ENCODE results near the gene KCTD15.

KCTD15 gene, protein sequence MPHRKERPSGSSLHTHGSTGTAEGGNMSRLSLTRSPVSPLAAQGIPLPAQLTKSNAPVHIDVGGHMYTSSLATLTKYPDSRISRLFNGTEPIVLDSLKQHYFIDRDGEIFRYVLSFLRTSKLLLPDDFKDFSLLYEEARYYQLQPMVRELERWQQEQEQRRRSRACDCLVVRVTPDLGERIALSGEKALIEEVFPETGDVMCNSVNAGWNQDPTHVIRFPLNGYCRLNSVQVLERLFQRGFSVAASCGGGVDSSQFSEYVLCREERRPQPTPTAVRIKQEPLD

DNA sequence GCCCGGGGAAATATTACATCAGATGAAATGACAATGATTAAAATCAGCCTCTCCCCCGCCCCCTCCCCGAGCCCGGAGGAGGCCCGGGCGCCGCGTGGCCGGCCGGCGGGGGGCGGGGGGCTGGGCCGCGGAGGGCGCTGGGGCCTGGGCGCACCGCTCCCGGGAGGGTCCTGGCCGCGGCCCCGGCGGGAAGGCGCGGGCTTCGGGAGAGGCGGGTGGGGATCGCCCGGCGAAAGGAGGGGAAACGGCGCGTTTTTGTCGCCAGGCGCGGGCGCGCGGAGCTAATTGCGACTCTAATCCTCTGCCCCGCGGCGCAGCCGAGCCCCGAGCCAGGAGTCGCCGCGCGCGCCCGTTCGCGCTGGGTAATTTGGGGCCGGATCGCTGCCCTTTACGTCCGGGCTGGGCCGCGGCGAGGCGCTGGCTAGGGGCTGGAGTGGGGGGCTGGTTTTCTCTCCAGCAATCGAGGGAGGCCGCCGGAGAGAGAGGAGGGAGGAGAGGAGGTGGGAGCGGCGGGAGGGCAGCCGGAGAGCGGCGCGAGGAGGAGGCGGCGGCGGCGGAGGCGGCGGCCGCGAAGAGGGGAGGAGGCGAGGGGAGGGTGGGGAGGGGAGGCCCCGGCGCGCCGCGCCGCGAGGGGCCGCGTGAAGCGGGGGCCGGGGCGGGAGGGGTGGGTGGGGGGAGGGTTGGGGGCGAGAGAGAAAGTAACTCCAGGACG, at the start of gene KCTD15:
KCTD15 (plus strand) TSS at position 707 of the 712 bp plus-strand sequence. CDS start 3,585 bp downstream, outside the sequence.
- DNase-seq (ENCODE audit: low read depth in 2 of 2), result no peak

GRCh38 chr19:33747273-33747672, 49.4 kb upstream of the KCTD15 start:
- no peak for DNase-seq (ENCODE audit: low read depth in 2 of 2)

- no peak for DNase-seq (ENCODE audit: low read depth in 2 of 2)
Measured at GRCh38 chr19:33748231-33748630, 48.4 kb upstream of the KCTD15 start.

DNA sequence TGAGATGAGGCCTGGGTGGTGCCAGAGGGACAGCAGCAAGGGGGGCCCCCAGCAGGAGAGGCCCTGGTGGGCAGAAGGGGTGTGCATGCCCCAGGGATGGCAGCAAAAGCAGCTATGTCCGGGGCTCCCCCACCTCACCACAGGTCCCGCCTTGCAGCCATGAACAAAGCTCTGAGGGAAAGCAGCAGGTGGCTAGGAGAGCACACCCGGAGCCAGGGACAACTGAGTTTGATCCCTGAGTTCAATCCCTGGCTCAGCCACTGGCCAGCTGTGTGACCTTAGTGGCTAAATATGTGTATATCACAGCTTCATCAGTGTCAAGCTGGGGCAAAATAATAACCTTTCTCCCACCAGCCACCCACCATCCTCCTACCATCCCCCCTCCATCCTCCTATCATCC, 47.7 kb upstream of the KCTD15 start:
- DNase-seq (ENCODE audit: low read depth in 2 of 2), result no peak

DNA sequence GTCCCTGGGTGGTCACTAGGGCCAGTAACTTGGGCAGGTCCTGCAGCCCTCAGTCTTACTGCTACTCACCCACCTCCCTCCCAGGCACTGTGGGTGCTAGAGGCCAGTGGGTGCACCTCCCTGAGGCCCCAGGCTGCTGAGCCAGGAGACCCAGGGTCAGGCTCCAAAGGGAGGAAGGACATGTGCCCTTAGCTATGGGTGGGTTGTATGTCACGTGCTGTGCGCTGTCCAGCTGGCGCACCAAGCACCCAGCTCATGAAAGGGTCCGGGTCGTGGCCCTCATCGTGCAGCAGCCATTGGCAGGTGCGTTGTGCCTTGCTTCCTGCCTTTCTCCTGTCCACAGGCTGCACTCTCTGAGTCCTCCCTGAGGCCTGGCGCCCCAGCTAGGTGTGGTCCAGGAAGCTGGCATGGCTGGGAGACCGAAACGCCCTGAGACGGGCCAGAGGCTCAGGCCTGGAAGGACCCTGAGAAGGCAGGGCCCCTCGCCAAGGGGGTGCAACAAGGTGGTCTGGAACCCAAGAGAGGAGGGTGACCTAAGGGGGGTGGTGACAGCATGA, 47.0 kb upstream of the KCTD15 start:
- no peak for DNase-seq (ENCODE audit: low read depth in 2 of 2)

DNA sequence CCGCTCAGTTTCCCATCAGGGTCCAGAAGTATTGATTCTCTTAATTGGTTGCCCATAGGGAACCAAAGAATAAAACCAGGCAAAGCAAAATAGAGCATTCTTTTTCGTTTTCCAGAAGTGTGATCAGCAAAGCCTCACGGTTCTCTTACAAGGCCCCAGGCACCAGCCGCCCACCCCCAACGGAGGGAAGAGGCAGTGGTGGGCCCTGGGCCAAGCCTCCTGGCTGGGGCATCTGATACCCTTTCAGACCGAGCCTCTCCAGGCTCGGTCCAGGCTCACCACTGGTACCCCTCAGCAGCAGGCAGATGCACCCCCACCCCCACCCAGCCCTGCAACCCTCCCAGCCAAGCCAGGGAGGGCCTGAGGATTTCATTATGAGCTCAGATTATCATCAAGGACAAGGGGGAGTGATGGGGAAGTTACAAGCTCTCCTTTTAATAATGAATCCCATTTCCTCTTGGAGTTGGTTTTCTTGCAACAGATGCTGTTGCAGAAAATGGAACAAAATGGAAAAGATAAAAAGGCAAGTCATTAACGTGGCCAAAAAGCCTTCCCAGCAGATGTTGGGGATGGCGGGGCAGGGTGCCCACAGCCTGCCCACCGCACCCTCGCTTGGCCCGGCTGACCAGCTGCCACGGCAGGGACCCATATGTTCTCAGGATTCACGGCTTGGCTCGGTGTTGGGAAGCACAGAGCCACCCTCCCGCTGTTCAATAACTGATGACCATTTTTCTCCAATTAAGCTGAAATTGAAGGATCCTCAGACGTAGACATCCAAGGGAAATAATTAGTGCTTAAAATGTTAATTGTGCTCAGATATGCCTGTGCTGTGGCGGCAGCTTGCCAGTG, 45.9 kb upstream of the KCTD15 start:
- DNase-seq (ENCODE audit: low read depth in 2 of 2), result no peak

- DNase-seq (ENCODE audit: low read depth in 2 of 2), result no peak
Measured at GRCh38 chr19:33751436-33751770, 45.3 kb upstream of the KCTD15 start.

GRCh38 chr19:33752018-33752800, 44.5 kb upstream of the KCTD15 start:
- DNase-seq (ENCODE audit: low read depth in 2 of 2), result no peak

GRCh38 chr19:33752945-33753344, 43.7 kb upstream of the KCTD15 start:
- DNase-seq (ENCODE audit: low read depth in 2 of 2), result no peak

DNA sequence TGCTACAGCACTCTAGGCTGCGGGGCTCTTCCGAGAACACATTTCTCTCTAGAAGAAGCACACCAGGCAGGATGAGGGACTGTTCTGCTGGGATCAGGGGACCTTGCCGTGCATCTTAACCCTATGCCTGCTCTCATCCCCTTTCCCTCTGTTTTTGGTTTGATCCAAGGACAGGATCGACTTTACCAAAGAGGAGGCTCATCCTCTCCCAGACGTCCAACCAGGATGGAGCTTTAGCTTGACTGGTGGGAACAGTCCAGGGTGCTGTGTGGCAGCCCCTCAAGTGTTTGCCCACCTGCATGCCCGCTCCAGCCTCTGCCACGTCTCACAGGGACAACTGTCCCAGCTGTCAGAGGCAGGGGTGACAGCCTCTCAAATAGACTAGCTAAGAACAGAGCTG, 42.3 kb upstream of the KCTD15 start:
- no peak for DNase-seq (ENCODE audit: low read depth in 2 of 2)

GRCh38 chr19:33755099-33756035, 41.3 kb upstream of the KCTD15 start:
- DNase-seq (ENCODE audit: low read depth in 2 of 2), result no peak

DNA sequence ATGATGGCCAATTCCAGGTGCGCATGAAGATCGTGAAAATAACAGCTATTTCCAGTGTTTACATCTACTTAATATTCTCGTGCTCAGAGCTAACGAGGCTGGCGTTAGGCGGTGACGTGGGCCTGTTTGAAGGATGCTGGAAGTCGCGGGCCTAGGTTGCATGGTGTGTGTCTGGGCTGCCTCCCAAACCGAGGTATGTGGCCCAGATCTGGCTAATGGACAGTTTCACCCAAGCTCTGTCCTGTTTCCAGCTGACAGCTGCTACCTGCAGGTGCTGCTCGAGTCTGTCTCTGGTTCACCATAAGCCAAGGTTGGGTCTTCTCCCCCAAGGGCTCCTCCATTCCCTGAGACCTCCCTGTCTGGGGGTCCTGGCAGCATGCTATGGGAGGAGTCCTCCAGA, 40.5 kb upstream of the KCTD15 start:
- DNase-seq (ENCODE audit: low read depth in 2 of 2), result no peak

DNA sequence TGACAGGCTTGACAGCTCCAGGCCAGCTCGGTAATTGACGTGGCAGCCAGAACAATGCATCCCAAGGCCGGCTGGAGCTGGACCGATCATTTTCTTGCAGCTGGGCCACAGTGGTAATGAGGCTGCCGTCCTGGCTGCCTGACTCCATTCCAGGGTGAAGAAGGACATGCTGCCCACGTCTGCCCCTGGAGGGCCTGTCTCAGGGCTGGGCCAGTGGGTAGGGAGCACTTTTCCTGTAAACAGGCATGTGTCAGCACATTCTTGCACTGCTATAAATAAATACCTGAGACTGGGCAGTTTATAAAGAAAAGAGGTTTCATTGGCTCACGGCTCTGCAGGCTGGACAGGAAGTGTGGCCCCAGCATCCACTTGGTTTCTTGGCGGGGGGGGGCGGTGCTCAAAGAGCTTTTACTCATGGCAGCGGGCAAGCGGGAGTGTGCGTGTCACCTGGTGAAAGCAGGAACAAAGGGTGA, 38.1 kb upstream of the KCTD15 start:
- DNase-seq (ENCODE audit: low read depth in 2 of 2), result no peak

GRCh38 chr19:33759356-33759755, 37.3 kb upstream of the KCTD15 start:
- DNase-seq (ENCODE audit: low read depth in 2 of 2), result no peak

DNA sequence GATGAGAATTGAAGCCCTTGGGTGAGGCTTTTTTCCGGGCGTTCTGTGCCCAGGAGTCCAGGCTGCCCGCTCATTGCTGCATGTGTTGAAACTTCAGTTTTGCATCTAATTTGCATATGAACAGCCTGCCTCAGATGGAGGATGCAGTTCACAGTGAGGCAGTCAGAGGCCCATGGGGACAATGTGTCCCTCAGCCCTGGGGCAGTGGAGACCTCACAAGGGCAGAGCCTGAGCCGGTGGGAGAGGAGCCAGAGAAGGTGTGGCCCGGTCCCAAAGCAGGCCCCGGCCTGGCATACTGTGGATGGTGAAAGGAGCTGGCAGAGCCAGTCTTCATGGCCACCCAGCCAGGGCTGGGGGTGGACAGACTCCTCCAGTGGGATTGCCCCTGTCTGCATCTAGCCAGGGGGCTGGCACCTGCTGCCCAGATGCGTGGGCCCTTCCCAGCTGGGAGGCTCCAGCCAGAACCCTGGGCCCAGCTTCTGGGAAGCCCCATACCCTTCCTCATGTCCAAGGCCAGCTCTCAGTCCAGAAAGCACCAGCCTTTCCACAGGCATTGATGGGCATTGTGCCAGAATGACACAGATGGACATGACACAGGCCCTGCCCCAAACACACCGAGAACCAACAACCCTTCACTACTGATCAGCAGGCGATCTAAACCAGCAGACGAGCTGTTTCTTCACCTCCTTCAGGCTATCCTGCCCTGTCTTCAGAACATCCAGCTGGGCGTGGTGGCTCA, 32.9 kb upstream of the KCTD15 start:
- no peak for DNase-seq (ENCODE audit: low read depth in 2 of 2)

- DNase-seq (ENCODE audit: low read depth in 2 of 2), result no peak
Measured at GRCh38 chr19:33766623-33767022, 30.0 kb upstream of the KCTD15 start.

GRCh38 chr19:33767898-33768413, 28.7 kb upstream of the KCTD15 start:
- no peak for DNase-seq (ENCODE audit: low read depth in 2 of 2)

- DNase-seq (ENCODE audit: low read depth in 2 of 2), result no peak
Measured at GRCh38 chr19:33769208-33769607, 27.5 kb upstream of the KCTD15 start.

DNA sequence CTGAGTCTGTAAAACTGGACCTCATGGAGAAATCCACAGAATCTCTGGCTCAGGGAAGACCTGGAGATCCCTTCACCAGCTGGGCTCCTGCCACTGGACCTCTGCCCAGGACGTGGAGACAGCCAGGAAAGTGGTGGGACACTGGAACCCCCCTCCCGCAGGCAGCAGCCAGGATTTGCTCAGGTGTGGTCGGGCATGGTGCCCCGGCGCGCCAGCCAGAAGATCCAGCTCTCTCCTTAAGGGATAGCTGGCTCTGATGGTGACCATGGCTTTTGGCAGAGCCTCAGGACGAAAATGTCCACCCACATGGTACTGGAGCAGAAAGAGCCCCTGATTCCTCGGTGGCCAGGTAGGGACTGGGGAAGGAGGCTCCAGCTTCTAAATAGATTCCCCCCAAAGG, 26.6 kb upstream of the KCTD15 start:
- no peak for DNase-seq (ENCODE audit: low read depth in 2 of 2)
